HepG2 (cell line): Measurements from ENCODE around the gene ZNF556. TPM values are rescaled to one million over a fixed set of nuclear protein-coding genes. Genes with fewer than 3 reads are reported as not detected.

ENCODE experiments used
- ATAC-seq: fragments of 200-7000 bp; cut with Tn5 transposase; 3 replicates; pipeline ENCODE4 v1.9.1; 2020; ENCODE audit warnings: mild to moderate bottlenecking, moderate library complexity
- BruUV-seq: library from RNA; stranded (reverse); fragments of 400-500 nt; replicated peaks from 2 replicates; lab custom pipeline; 2021; lab: Mats Ljungman, UMichigan
- CTCF ChIA-PET: fragments of 300-600 bp; formaldehyde crosslinking; extraction: SDS; loops from one replicate; lab custom pipeline; 2021; ENCODE audit warnings: low total read pairs, inconsistent platforms, low intra/inter-chr PET ratio; lab: Yijun Ruan, JAX
- POLR2A ChIA-PET: fragments of 350-600 bp; sonication (Branson Sonifier 250); formaldehyde crosslinking; loops from one replicate; lab custom pipeline; 2020; ENCODE audit warnings: antibody characterized with exemption, inconsistent platforms; lab: Yijun Ruan, JAX
- DNase-seq: peaks from one replicate; pipeline ENCODE4 v3.0.0-alpha.2; 2015; ENCODE audit warnings: low spot score
- FAIRE-seq: peaks from 3 replicates; lab custom pipeline; 2011; peaks lifted over from hg19 to GRCh38; lab: Jason Lieb, UNC
- H2AFZ ChIP-seq: one replicate; pipeline ENCODE4 v1.6.1; 2011; ENCODE audit warnings: low read length, inconsistent platforms
- H3K27ac ChIP-seq: fragments of 300-600 bp; 3 replicates; pipeline ENCODE4 v1.8.0; 2011; ENCODE audit warnings: mixed run types, mild to moderate bottlenecking, mixed read lengths, low read length, inconsistent platforms; ENCODE audit not compliant: insufficient read depth; ENCODE audit errors: extremely low read length
- H3K27me3 ChIP-seq, 2 experiments: fragments of 200-600 bp in 1 of 2; 2 replicates in 1 of 2; 3 replicates in 1 of 2; pipeline versions ENCODE4 v1.6.0 to v1.8.0; 2011; ENCODE audit warnings: low read length in 2 of 2, mild to moderate bottlenecking in 2 of 2, moderate library complexity in 2 of 2, inconsistent platforms in 1 of 2; ENCODE audit not compliant: insufficient read depth in 2 of 2, control insufficient read depth in 1 of 2
- H3K36me3 ChIP-seq, 2 experiments: fragments of 200-600 bp in 1 of 2; replicated peaks in 1 of 2; 2 replicates in 1 of 2; 3 replicates in 1 of 2; pipeline versions ENCODE4 v1.5.1 to v1.8.0; 2011; ENCODE audit warnings: low read length in 2 of 2, inconsistent platforms in 1 of 2; ENCODE audit not compliant: insufficient read depth in 2 of 2, control insufficient read depth in 1 of 2
- H3K4me1 ChIP-seq: 2 replicates; pipeline ENCODE4 v1.5.1; 2012; ENCODE audit warnings: low read length, inconsistent platforms; ENCODE audit not compliant: insufficient read depth
- H3K4me2 ChIP-seq: 2 replicates; pipeline ENCODE4 v1.6.0; 2011; ENCODE audit warnings: low read depth, low read length, inconsistent platforms
- H3K4me3 ChIP-seq, 3 experiments: fragments of 200-600 bp in 1 of 3; sonication (generic), shearing (Covaris generic) in 1 of 3; replicated peaks in 1 of 3; 2 replicates each; pipeline ENCODE4 v1.5.1; 2011 to 2016; ENCODE audit warnings: low read length in 3 of 3, inconsistent platforms in 2 of 3, low read depth in 2 of 3, mild to moderate bottlenecking in 2 of 3, control low read depth in 1 of 3, mixed read lengths in 1 of 3; ENCODE audit not compliant: insufficient read depth in 1 of 3
- H3K79me2 ChIP-seq: one replicate; pipeline ENCODE4 v1.6.1; 2011; ENCODE audit warnings: low read length, inconsistent platforms; ENCODE audit not compliant: insufficient read depth
- H3K9ac ChIP-seq: 2 replicates; pipeline ENCODE4 v1.6.0; 2011; ENCODE audit warnings: mild to moderate bottlenecking, low read depth, low read length, inconsistent platforms; ENCODE audit not compliant: insufficient read depth
- H3K9me3 ChIP-seq: 2 replicates; pipeline ENCODE4 v1.5.1; 2012; ENCODE audit warnings: mild to moderate bottlenecking, low read length
- H4K20me1 ChIP-seq: 2 replicates; pipeline ENCODE4 v1.6.0; 2011; ENCODE audit warnings: inconsistent platforms, mild to moderate bottlenecking, low read length, moderate library complexity; ENCODE audit not compliant: insufficient read depth
- GATAD2A ChIP-seq: IDR thresholded peaks from 2 replicates; pipeline ENCODE4 v1.6.1; 2016
- GPN1 ChIP-seq: sonication (generic); formaldehyde crosslinking; IDR thresholded peaks from 2 replicates; pipeline ENCODE4 v1.5.1; 2020; ENCODE audit warnings: missing genetic modification reagents, borderline replicate concordance
- HNRNPH1 ChIP-seq: fragments of 200-400 bp; formaldehyde crosslinking; optimal IDR thresholded peaks from 2 replicates; pipeline ENCODE3; 2017; ENCODE audit warnings: mild to moderate bottlenecking, low read depth, low read length
- NCOA2 ChIP-seq: sonication (generic); formaldehyde crosslinking; IDR thresholded peaks from 2 replicates; pipeline ENCODE4 v1.8.0; 2022; ENCODE audit warnings: inconsistent platforms
- SKIL ChIP-seq: sonication (generic); formaldehyde crosslinking; IDR thresholded peaks from 2 replicates; pipeline ENCODE4 v1.8.0; 2022; ENCODE audit warnings: missing genetic modification reagents, mild to moderate bottlenecking, moderate library complexity, borderline replicate concordance
- SNAPC4 ChIP-seq: sonication (generic); formaldehyde crosslinking; IDR thresholded peaks from 2 replicates; pipeline ENCODE4 v1.4.0; 2020; ENCODE audit warnings: mild to moderate bottlenecking, missing genetic modification reagents
- SOX6 ChIP-seq, 2 experiments: fragments of 450-650 bp in 1 of 2; sonication (generic) in 1 of 2; formaldehyde crosslinking in 1 of 2; IDR thresholded peaks; 2 replicates each; pipeline versions ENCODE4 v1.4.0 to v1.6.1; 2017 to 2020; ENCODE audit warnings: antibody characterized with exemption in 1 of 2, mild to moderate bottlenecking in 1 of 2, missing genetic modification reagents in 1 of 2
- THAP11 ChIP-seq: IDR thresholded peaks from 2 replicates; pipeline ENCODE4 v1.6.1; 2016; ENCODE audit warnings: missing biosample characterization, missing genetic modification reagents
- THRA ChIP-seq: sonication (generic); formaldehyde crosslinking; IDR thresholded peaks from 2 replicates; pipeline ENCODE4 v1.4.0; 2020; ENCODE audit warnings: missing genetic modification reagents, borderline replicate concordance
- WGBS: methylation state at CpG from one replicate; pipeline ENCODE4 v1.1.6; 2017; ENCODE audit warnings: low lambda C conversion rate; 5-methylcytosine and 5-hydroxymethylcytosine counted together
- in situ Hi-C: cut with HindIII; loops from 2 replicates; pipeline ENCODE4 v1.10.0; 2017; ENCODE audit warnings: low pct_unique_long_range_greater_than_20kb; ENCODE audit not compliant: extremely low pct_ligation_motif_present
- intact Hi-C: fragments of 100-400 bp; cut with micrococcal nuclease; formaldehyde crosslinking; loops from one replicate; pipeline ENCODE4 v1.10.0; 2022; ENCODE audit not compliant: unreplicated experiment
- polyA plus RNA-seq, 8 experiments: library from polyadenylated mRNA; depleted of rRNA in 3 of 8; stranded (reverse) in 7 of 8; unstranded in 1 of 8; fragments of >200 nt; fragmentation: Illumina TruSeq in 4 of 8; extraction: Trizol in 4 of 8; gene quantifications; 2 replicates each; pipeline versions ENCODE4 v1.2.1 to v1.2.3, GENCODE V29; 2011 to 2016; ENCODE audit warnings: low read depth in 4 of 8, missing spikeins in 1 of 8, mixed read lengths in 1 of 8; ENCODE audit not compliant: insufficient read depth in 1 of 8
- total RNA-seq, 5 experiments: library from RNA; depleted of rRNA; stranded (reverse); fragments of >200 nt; fragmentation: Illumina TruSeq; extraction: Trizol; gene quantifications; 2 replicates each; pipeline ENCODE4 v1.2.3, GENCODE V29; 2016; ENCODE audit warnings: low read depth in 1 of 5
- TF ChIP-seq, protein P1 (sequence below): sonication (generic); formaldehyde crosslinking; IDR thresholded peaks from 2 replicates; pipeline ENCODE4 v1.5.0; 2020; ENCODE audit warnings: missing genetic modification reagents, mild to moderate bottlenecking, borderline replicate concordance
- TF ChIP-seq, protein P2 (sequence below): sonication (generic); formaldehyde crosslinking; IDR thresholded peaks from 2 replicates; pipeline ENCODE4 v1.5.1; 2020; ENCODE audit warnings: mild to moderate bottlenecking, moderate library complexity, missing genetic modification reagents

The ZNF556 gene
- total and polyA plus RNA-seq, 2 of the 13 experiments (the other 11 are each of a cell fraction or from before 2014, with no cell fraction given): 4.2 to 28.6 TPM

DNA sequence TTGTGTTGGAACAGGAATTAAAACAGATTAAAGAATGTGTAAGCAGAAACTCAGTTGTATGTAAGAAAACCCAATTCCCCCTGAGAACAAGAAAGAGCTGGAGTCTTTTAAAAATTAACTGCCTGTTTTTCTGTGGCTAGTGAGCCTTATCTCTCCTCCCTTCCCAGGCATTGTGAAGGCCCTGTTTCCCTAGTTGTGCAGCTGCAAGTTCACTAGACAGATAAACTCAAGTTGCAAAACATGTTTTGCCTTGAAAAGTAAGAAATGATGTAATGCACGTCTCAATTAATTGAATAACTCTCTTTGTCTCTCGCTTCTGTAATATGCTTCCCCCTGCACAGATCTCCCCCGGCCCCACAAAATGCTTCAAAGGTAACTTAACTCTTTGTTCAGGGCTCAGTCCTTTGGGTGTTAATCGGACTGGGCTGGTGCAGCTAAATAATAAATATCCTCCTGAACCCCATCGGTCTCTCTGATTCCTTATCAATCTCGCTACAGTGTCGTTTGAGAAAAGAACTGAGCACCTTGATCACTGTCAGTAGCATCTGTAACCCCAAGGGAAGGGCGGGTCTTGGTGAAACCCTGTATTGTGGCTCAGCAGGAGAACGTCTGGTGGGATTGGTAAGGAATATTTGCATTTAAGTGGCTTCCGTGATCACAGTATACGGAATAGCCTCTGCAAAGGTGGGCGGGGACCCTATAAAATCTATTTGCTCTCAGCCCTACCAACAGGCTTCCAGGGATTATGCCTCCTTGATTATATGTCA is 1.6 kb upstream of the ZNF556 start:
- intact Hi-C loops (loop anchor here (2.0 kb wide), 1 partner anchor 47 kb away; the partner anchor contains the start of gene ZNF554), in situ Hi-C loops (no loop called here)
- BruUV-seq: no TSS peak
- H4K20me1 ChIP-seq: no peaks in the 10 kb centered on the region
- H3K79me2 ChIP-seq: peaks cover 25% of the 10 kb centered on the region
- H3K9me3 ChIP-seq: no peaks in the 10 kb centered on the region
- no peaks in the 10 kb centered on the region for H3K36me3 ChIP-seq
- peak; percentile 4 for FAIRE-seq
- peak; percentile 49 for DNase-seq
- H3K4me1 ChIP-seq: peaks cover 41% of the 10 kb centered on the region
- H3K27me3 ChIP-seq: no peaks in the 10 kb centered on the region
- CTCF ChIA-PET: no interaction called here
- POLR2A ChIA-PET: interaction anchor here (0.9 to 3.1 kb wide), 9 partner anchors 22 to 217 kb away, joined by 3 to 49 read pairs (median 8); partner anchors contain the start of genes THOP1, ZNF554, ZNF555 and ZNF57
- ATAC-seq: no peak
- H3K4me3 ChIP-seq: peak overlapping the region; percentile 42 to 94 (median 68)
- WGBS: 1% methylated on average over 12 of the region's 12 CpGs
- peak overlapping the region; percentile 62 for H2AFZ ChIP-seq
- peak overlapping the region; percentile 58 for H3K9ac ChIP-seq
- H3K27ac ChIP-seq: peak overlapping the region; percentile 67
- H3K4me2 ChIP-seq: peak overlapping the region; percentile 93
- TF ChIP-seq SOX6 (IDR thresholded peaks at IDR 0.05): no peak
- TF ChIP-seq SOX6 (CRISPR knock-in tag; IDR thresholded peaks at IDR 0.05): 0 out of 2 replicates have a peak, but pooled peaks have one; percentile 47
- 0 out of 2 replicates have a peak, but pooled peaks have one; percentile 30 for TF ChIP-seq THAP11 (CRISPR knock-in tag)
- no peak for TF ChIP-seq THRA (CRISPR knock-in tag)
- TF ChIP-seq SNAPC4: no peak
- TF ChIP-seq, protein P1, sequence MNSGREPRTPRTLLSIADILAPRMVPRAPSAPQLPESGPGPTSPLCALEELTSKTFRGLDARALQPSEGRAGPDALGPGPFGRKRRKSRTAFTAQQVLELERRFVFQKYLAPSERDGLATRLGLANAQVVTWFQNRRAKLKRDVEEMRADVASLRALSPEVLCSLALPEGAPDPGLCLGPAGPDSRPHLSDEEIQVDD (CRISPR knock-in tag): no peak
- no peak for TF ChIP-seq HNRNPH1
- TF ChIP-seq, protein P2, sequence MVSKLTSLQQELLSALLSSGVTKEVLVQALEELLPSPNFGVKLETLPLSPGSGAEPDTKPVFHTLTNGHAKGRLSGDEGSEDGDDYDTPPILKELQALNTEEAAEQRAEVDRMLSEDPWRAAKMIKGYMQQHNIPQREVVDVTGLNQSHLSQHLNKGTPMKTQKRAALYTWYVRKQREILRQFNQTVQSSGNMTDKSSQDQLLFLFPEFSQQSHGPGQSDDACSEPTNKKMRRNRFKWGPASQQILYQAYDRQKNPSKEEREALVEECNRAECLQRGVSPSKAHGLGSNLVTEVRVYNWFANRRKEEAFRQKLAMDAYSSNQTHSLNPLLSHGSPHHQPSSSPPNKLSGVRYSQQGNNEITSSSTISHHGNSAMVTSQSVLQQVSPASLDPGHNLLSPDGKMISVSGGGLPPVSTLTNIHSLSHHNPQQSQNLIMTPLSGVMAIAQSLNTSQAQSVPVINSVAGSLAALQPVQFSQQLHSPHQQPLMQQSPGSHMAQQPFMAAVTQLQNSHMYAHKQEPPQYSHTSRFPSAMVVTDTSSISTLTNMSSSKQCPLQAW (CRISPR knock-in tag): peak; percentile 41; the same call in 1 of the 2 replicates
- no peak; the same call in 1 of the 2 replicates for TF ChIP-seq SKIL
- peak; percentile 52; the same call in 1 of the 2 replicates for TF ChIP-seq GATAD2A (CRISPR knock-in tag)
- peak; percentile 34; the same call in 1 of the 2 replicates for TF ChIP-seq NCOA2 (CRISPR knock-in tag)
- no peak for TF ChIP-seq GPN1 (CRISPR knock-in tag)
